Keratinocyte (primary cell): ENCODE data around the gene EPM2AIP1.

Experiments
- CTCF ChIP-seq, 3 experiments: IDR thresholded peaks in 1 of 3; conservative IDR thresholded peaks in 1 of 3; optimal IDR thresholded peaks in 1 of 3; 2 replicates in 2 of 3; 3 replicates in 1 of 3; pipeline versions ENCODE3 to v1.5.1; 2011; ENCODE audit warnings: low read length in 3 of 3, mild to moderate bottlenecking in 3 of 3, moderate library complexity in 2 of 3, control low read depth in 1 of 3, inconsistent platforms in 1 of 3; ENCODE audit not compliant: insufficient read depth in 2 of 3; ENCODE audit errors: extremely low read depth in 1 of 3
- EZH2 ChIP-seq: IDR thresholded peaks from one replicate; pipeline ENCODE4 v1.6.1; 2012; ENCODE audit warnings: inconsistent platforms, mild to moderate bottlenecking, low read length, moderate library complexity

DNA sequence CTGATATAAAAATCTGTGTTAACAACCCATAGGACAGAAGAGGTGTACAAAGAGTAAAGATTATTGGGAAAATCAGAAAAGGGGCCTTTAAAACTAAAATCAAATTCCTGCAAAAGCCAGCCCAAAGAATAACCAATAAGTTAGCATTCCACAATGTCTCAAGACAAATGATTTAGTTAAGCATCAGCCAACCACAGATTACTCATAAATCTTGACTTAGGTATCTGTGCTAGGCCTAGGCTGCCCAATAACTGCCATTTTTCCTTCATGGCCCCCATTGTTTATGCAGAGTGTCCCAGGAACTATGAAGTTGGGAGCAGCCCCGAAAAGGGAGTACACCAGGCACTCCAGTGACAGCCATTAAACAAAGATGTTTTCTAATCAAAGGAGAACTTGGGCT lies 55.4 kb downstream of the EPM2AIP1 start:
- no peak for TF ChIP-seq CTCF (optimal IDR thresholded peaks at IDR 0.05 in 1 of 3, IDR thresholded peaks at IDR 0.05 in 1 of 3, conservative IDR thresholded peaks at IDR 0.05 in 1 of 3; ENCODE audit: extremely low read depth in 1 of 3, insufficient read depth in 2 of 3, low read length in 3 of 3)
- TF ChIP-seq EZH2 = no peak
